ENCODE data around the gene RGS7BP.

The RGS7BP gene

DNA sequence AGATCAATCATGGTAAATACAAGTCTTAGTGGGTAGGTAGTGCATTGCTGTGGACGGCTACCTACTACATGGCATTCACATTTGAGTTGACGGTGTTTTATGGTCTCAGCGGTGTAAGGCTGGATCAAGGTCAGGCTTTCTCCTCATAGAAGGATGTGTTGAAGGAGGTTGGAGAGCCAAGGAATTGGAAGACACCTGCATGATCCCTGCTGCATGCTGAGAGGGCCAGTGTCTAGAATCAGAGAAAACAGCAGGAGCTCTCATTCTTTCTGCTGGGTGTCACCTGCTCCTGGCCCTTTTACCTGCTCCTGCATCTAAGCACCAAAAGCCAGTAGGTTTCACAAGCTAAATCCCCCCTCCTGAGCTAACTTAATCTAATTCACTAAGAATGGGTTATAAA lies 88.2 kb downstream of the RGS7BP start:
- TF ChIP-seq, protein P1, sequence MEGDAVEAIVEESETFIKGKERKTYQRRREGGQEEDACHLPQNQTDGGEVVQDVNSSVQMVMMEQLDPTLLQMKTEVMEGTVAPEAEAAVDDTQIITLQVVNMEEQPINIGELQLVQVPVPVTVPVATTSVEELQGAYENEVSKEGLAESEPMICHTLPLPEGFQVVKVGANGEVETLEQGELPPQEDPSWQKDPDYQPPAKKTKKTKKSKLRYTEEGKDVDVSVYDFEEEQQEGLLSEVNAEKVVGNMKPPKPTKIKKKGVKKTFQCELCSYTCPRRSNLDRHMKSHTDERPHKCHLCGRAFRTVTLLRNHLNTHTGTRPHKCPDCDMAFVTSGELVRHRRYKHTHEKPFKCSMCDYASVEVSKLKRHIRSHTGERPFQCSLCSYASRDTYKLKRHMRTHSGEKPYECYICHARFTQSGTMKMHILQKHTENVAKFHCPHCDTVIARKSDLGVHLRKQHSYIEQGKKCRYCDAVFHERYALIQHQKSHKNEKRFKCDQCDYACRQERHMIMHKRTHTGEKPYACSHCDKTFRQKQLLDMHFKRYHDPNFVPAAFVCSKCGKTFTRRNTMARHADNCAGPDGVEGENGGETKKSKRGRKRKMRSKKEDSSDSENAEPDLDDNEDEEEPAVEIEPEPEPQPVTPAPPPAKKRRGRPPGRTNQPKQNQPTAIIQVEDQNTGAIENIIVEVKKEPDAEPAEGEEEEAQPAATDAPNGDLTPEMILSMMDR (IDR thresholded peaks at IDR 0.05), result no peak
- intact Hi-C loops (cut with DNase I; ENCODE audit: low total_unique reads), result no loop called here

GRCh38 chr5:64594601-64595000 lies 88.8 kb downstream of the RGS7BP start:
- Histone ChIP-seq H3K4me1 (peaks cover 0 to 19% (median 6%) of the 10 kb centered on the region in 4 donors), H3K36me3 (no peaks in the 10 kb centered on the region), H3K4me3 (no peak overlapping the region), H3K27me3 (no peaks in the 10 kb centered on the region), H3K9me3 (no peaks in the 10 kb centered on the region), H3K27ac (peak overlapping the region; percentile 28 to 29)
- intact Hi-C loops (cut with DNase I; ENCODE audit: low total_unique reads), result no loop called here
- TF ChIP-seq, protein P1 (IDR thresholded peaks at IDR 0.05), result no peak
- no peak for DNase-seq

More for the DNA sequence above, 88.2 kb downstream of the RGS7BP start:
- Histone ChIP-seq H3K27ac (peak overlapping the region; percentile 28 to 29), H3K9me3 (no peaks in the 10 kb centered on the region), H3K36me3 (no peaks in the 10 kb centered on the region), H3K4me3 (no peak overlapping the region), H3K27me3 (no peaks in the 10 kb centered on the region), H3K4me1 (peaks cover 0 to 19% (median 6%) of the 10 kb centered on the region in 4 donors)
- DNase-seq, result no peak

DNA sequence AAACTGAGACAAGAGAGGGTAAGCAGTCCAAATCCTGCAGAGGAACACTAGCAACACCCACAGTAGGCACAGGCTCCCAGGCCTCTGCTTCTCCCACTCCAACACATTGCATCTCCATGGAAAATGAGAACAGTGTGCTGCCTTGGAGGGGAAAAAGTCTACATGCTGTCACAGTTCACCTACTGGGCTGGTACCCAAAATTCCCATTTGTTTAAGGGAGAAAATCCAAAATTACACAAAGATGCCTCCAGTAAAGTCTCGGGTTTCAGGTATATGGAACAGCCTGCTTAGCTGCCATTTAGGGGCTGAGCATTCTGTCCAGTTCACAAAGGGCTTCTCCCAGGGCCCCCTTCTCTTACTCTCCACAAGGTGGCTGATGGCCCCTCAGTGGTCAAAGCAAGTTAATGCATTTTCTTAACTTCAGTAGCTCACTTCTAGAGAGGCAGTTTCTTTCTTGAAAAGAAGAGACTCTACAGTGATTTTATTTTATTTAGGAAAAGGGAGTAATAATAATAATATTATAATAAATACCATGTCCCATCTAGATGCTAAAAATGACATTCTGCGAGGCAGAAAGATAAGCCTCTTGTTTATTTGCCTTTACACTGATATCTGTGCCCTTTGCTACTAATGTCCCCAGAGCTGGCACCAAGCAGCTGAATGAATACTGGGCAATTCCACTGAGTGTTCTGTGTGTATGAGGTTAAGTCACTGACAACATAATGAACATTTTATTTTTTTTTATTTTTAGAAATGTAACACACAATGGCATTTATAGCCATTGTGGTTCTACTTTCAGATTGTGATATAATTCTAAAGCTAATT lies 89.4 kb downstream of the RGS7BP start:
- Histone ChIP-seq H3K27me3 (no peaks in the 10 kb centered on the region), H3K36me3 (no peaks in the 10 kb centered on the region), H3K4me3 (no peak overlapping the region), H3K27ac (peak overlapping the region; percentile 5 to 28), H3K9me3 (no peaks in the 10 kb centered on the region), H3K4me1 (peaks cover 0 to 19% (median 6%) of the 10 kb centered on the region in 4 donors)
- TF ChIP-seq, protein P1 (IDR thresholded peaks at IDR 0.05), result peak; percentile 46 to 64
- no peak for DNase-seq
- intact Hi-C loops (cut with DNase I; ENCODE audit: low total_unique reads), result loop anchor here (5.0 kb wide), 1 partner anchor 88 kb away; the partner anchor contains the start of gene RGS7BP

DNA sequence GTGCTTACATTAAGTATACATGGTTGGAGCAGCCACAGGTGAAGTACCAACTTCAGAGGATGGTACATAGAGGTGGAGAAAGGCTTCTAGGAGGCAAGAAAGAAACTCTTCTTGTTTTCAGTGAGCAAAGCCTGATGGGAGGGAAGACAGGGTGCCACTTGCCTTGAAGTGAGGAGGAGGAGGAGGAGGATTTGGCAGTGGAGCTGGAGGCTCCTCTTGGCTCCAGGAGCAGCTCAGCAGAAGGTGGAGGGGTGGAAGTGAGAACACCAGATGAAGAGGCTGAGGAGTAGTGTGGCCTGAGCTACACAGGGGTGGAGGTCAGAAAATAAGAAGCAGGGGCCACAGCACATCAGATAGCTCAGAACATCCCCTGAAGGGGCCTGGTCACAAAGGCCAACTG lies 93.4 kb downstream of the RGS7BP start:
- H3K4me3 ChIP-seq, result no peak overlapping the region
- no peak for DNase-seq
- intact Hi-C loops (cut with DNase I; ENCODE audit: low total_unique reads), result loop anchor here (5.0 kb wide), 1 partner anchor 92 kb away; the partner anchor contains the start of gene RGS7BP
- H3K36me3 ChIP-seq, result no peaks in the 10 kb centered on the region
- TF ChIP-seq, protein P1 (IDR thresholded peaks at IDR 0.05), result no peak
- H3K9me3 ChIP-seq, result no peaks in the 10 kb centered on the region
- H3K27ac ChIP-seq, result no peak overlapping the region
- peaks cover 0 to 30% (median 9%) of the 10 kb centered on the region in 4 donors for H3K4me1 ChIP-seq
- no peaks in the 10 kb centered on the region for H3K27me3 ChIP-seq

GRCh38 chr5:64603676-64604075 lies 97.9 kb downstream of the RGS7BP start:
- Histone ChIP-seq H3K4me1 (peaks cover 0 to 25% (median 4%) of the 10 kb centered on the region in 4 donors), H3K9me3 (no peaks in the 10 kb centered on the region), H3K36me3 (no peaks in the 10 kb centered on the region), H3K27me3 (no peaks in the 10 kb centered on the region), H3K27ac (peak overlapping the region; percentile 17 to 45), H3K4me3 (no peak overlapping the region)
- TF ChIP-seq, protein P1 (IDR thresholded peaks at IDR 0.05), result no peak
- no peak for DNase-seq
- intact Hi-C loops (cut with DNase I; ENCODE audit: low total_unique reads), result no loop called here
